Measurements from ENCODE around the gene RBMS1. TPM values are rescaled to one million over a fixed set of nuclear protein-coding genes. Genes with fewer than 3 reads are reported as not detected.

The RBMS1 gene
- total RNA-seq, 4 donors from 2014 or later, result 26.3 to 52.5 (median 37.5) TPM

- intact Hi-C loops (cut with DNase I), result no loop called here
- H3K4me3 ChIP-seq, result no peak overlapping the region
- no peaks in the 10 kb centered on the region for H3K27me3 ChIP-seq
- no peaks in the 10 kb centered on the region for H3K9me3 ChIP-seq
- H3K4me1 ChIP-seq, result peaks cover 0 to 41% (median 0%) of the 10 kb centered on the region in 3 donors
- peaks cover 0 to 23% (median 0%) of the 10 kb centered on the region in 3 donors for H3K36me3 ChIP-seq
- TF ChIP-seq POLR2A (IDR thresholded peaks at IDR 0.05) (no peak), CTCF (IDR thresholded peaks at IDR 0.05) (no peak)
- no peak overlapping the region for H3K27ac ChIP-seq
- 83 to 88% methylated on average over 5 of the region's 5 CpGs for WGBS, 2 donors
- no peak for DNase-seq
Measured at GRCh38 chr2:160360089-160360757, 133.4 kb downstream of the RBMS1 start.

GRCh38 chr2:160358046-160358445 is 135.6 kb downstream of the RBMS1 start:
- H3K27ac ChIP-seq, result no peak overlapping the region
- DNase-seq, result no peak
- H3K9me3 ChIP-seq, result no peaks in the 10 kb centered on the region
- TF ChIP-seq CTCF (IDR thresholded peaks at IDR 0.05) (no peak), POLR2A (IDR thresholded peaks at IDR 0.05) (no peak)
- no peak overlapping the region for H3K4me3 ChIP-seq
- peaks cover 0 to 42% (median 15%) of the 10 kb centered on the region in 3 donors for H3K4me1 ChIP-seq
- intact Hi-C loops (cut with DNase I), result no loop called here
- H3K27me3 ChIP-seq, result no peaks in the 10 kb centered on the region
- 64 to 96% methylated on average over 5 of the region's 5 CpGs for WGBS, 2 donors
- H3K36me3 ChIP-seq, result peaks cover 0 to 4% (median 0%) of the 10 kb centered on the region in 3 donors

GRCh38 chr2:160356485-160356884 is 137.1 kb downstream of the RBMS1 start:
- WGBS, 2 donors, result 78 to 85% methylated on average over 1 of the region's 1 CpG
- TF ChIP-seq CTCF (IDR thresholded peaks at IDR 0.05) (no peak), POLR2A (IDR thresholded peaks at IDR 0.05) (no peak)
- Histone ChIP-seq H3K9me3 (no peaks in the 10 kb centered on the region), H3K27me3 (no peaks in the 10 kb centered on the region), H3K27ac (no peak overlapping the region), H3K36me3 (no peaks in the 10 kb centered on the region), H3K4me1 (peaks cover 8 to 54% (median 28%) of the 10 kb centered on the region in 3 donors), H3K4me3 (no peak overlapping the region)
- no peak for DNase-seq
- intact Hi-C loops (cut with DNase I), result no loop called here

GRCh38 chr2:160355080-160355479 is 138.5 kb downstream of the RBMS1 start:
- Histone ChIP-seq H3K4me3 (no peak overlapping the region), H3K27me3 (no peaks in the 10 kb centered on the region), H3K9me3 (no peaks in the 10 kb centered on the region), H3K36me3 (peaks cover 0 to 3% (median 1%) of the 10 kb centered on the region in 3 donors), H3K4me1 (peaks cover 8 to 65% (median 31%) of the 10 kb centered on the region in 3 donors), H3K27ac (no peak overlapping the region)
- TF ChIP-seq CTCF (IDR thresholded peaks at IDR 0.05), result no peak
- 60 to 71% methylated on average over 2 of the region's 2 CpGs for WGBS, 2 donors
- no peak for DNase-seq
- intact Hi-C loops (cut with DNase I), result no loop called here

GRCh38 chr2:160354677-160355076 is 138.9 kb downstream of the RBMS1 start:
- peaks cover 8 to 65% (median 31%) of the 10 kb centered on the region in 3 donors for H3K4me1 ChIP-seq
- intact Hi-C loops (cut with DNase I), result no loop called here
- H3K27me3 ChIP-seq, result no peaks in the 10 kb centered on the region
- H3K4me3 ChIP-seq, result no peak overlapping the region
- DNase-seq, result no peak
- no peak overlapping the region for H3K27ac ChIP-seq
- WGBS, 2 donors, result 76 to 89% methylated on average over 6 of the region's 6 CpGs
- no peak for TF ChIP-seq CTCF (IDR thresholded peaks at IDR 0.05)
- no peak for TF ChIP-seq POLR2A (IDR thresholded peaks at IDR 0.05)
- peaks cover 0 to 7% (median 3%) of the 10 kb centered on the region in 3 donors for H3K36me3 ChIP-seq
- H3K9me3 ChIP-seq, result no peaks in the 10 kb centered on the region

Data from esophagus squamous epithelium (tissue), 5 donors.